ENCODE results near the gene AGRN. TPM values are rescaled to one million over a fixed set of nuclear protein-coding genes. Genes with fewer than 3 reads are reported as not detected.

Gene AGRN
- polyA plus RNA-seq, 10 donors: 28.4 to 83.9 (median 44.4) TPM

GRCh38 chr1:1035291-1035943, 15.5 kb downstream of the AGRN start:
- DNase-seq: no peak

- no peak for DNase-seq
Measured at GRCh38 chr1:1037366-1038327, 17.7 kb downstream of the AGRN start.

GRCh38 chr1:1038694-1039093, 18.8 kb downstream of the AGRN start:
- DNase-seq: no peak

- DNase-seq: no peak
Measured at GRCh38 chr1:1039145-1039910, 19.4 kb downstream of the AGRN start.

GRCh38 chr1:1040004-1040991, 20.4 kb downstream of the AGRN start:
- DNase-seq: peak; percentile 59 to 81 (median 69)

- no peak for DNase-seq
Measured at GRCh38 chr1:1041092-1041523, 21.2 kb downstream of the AGRN start.

- no peak for DNase-seq
Measured at GRCh38 chr1:1041873-1042272, 22.0 kb downstream of the AGRN start.

- no peak for DNase-seq
Measured at GRCh38 chr1:1042835-1043234, 22.9 kb downstream of the AGRN start.

- no peak for DNase-seq
Measured at GRCh38 chr1:1043411-1043810, 23.5 kb downstream of the AGRN start.

GRCh38 chr1:1043921-1044320, 24.0 kb downstream of the AGRN start:
- no peak for DNase-seq

GRCh38 chr1:1044455-1045078, 24.6 kb downstream of the AGRN start:
- no peak for DNase-seq

- no peak for DNase-seq
Measured at GRCh38 chr1:1045129-1045528, 25.2 kb downstream of the AGRN start.

- DNase-seq: no peak
Measured at GRCh38 chr1:1046243-1046642, 26.3 kb downstream of the AGRN start.

- no peak for DNase-seq
Measured at GRCh38 chr1:1046767-1047166, 26.8 kb downstream of the AGRN start.

GRCh38 chr1:1047407-1047806, 27.5 kb downstream of the AGRN start:
- DNase-seq: no peak

- DNase-seq: no peak
Measured at GRCh38 chr1:1047963-1048362, 28.0 kb downstream of the AGRN start.

- no peak for DNase-seq
Measured at GRCh38 chr1:1048765-1049164, 28.8 kb downstream of the AGRN start.

GRCh38 chr1:1049318-1050165, 29.6 kb downstream of the AGRN start:
- DNase-seq: no peak

- DNase-seq: no peak
Measured at GRCh38 chr1:1050577-1051052, 30.7 kb downstream of the AGRN start.

Measured in muscle of back (tissue), 11 donors.